Gastrocnemius medialis (tissue), 4 donors: ENCODE data around the gene UTP18. TPM values are rescaled to one million over a fixed set of nuclear protein-coding genes. Genes with fewer than 3 reads are reported as not detected.
"Not testable (repeated sequence)": the region's sequence is repeated elsewhere in the genome, so short reads cannot be mapped to it uniquely, and the experiment has no call there.

ENCODE experiments used
- ATAC-seq, 2 donors: fragments of 150-250 bp; one replicate each; pipeline ENCODE4 v1.9.1; 2016
- DNase-seq, 2 donors: peaks; one replicate each; pipeline ENCODE4 v3.0.0-alpha.2; 2019
- H3K27ac ChIP-seq, 4 donors: fragments of 200-600 bp; sonication (generic); 1 replicate in 1 of 4; 2 replicates in 3 of 4; pipeline ENCODE4 v1.5.1; 2016 to 2018; ENCODE audit warnings: mild to moderate bottlenecking in 2 of 4, moderate library complexity in 1 of 4
- H3K27me3 ChIP-seq, 3 donors: fragments of 200-600 bp; sonication (generic) in 2 of 3; 1 replicate in 1 of 3; 2 replicates in 2 of 3; pipeline versions ENCODE4 v1.5.1 to v1.6.0; 2016 to 2019; ENCODE audit warnings: mild to moderate bottlenecking in 1 of 3, moderate library complexity in 1 of 3
- H3K36me3 ChIP-seq, 2 donors: fragments of 200-600 bp; sonication (generic) in 1 of 2; one replicate each; pipeline ENCODE4 v1.5.1; 2017 to 2018
- H3K4me1 ChIP-seq, 2 donors: fragments of 200-600 bp; sonication (generic) in 1 of 2; one replicate each; pipeline ENCODE4 v1.5.1; 2016 to 2017; ENCODE audit warnings: mild to moderate bottlenecking in 2 of 2
- H3K4me3 ChIP-seq, 4 donors: fragments of 200-600 bp; sonication (generic) in 3 of 4; 1 replicate in 1 of 4; 2 replicates in 3 of 4; pipeline ENCODE4 v1.5.1; 2016 to 2019; ENCODE audit warnings: mild to moderate bottlenecking in 2 of 4
- H3K9me3 ChIP-seq, 3 donors: fragments of 200-600 bp; sonication (generic) in 2 of 3; 1 replicate in 1 of 3; 2 replicates in 2 of 3; pipeline ENCODE4 v1.5.1; 2016 to 2019
- POLR2A ChIP-seq, 2 donors: fragments of 450-650 bp; IDR thresholded peaks; one replicate each; pipeline ENCODE4 v1.6.1; 2017; ENCODE audit warnings: antibody characterized with exemption in 2 of 2, mild to moderate bottlenecking in 2 of 2, moderate library complexity in 2 of 2
- in situ Hi-C, 4 donors: fragments of 200-750 bp; cut with MboI; loops; one replicate each; pipeline versions ENCODE4 v1.15.0 to v1.8.0; 2017; ENCODE audit warnings: low sequenced_read_pairs in 4 of 4
- intact Hi-C: fragments of 100-400 bp; cut with DNase I; formaldehyde crosslinking; loops from one replicate; pipeline ENCODE4 v1.15.1; 2023; ENCODE audit warnings: low total_unique reads
- total RNA-seq, 4 donors: library from RNA; depleted of rRNA; stranded (reverse); fragments of >200 nt; gene quantifications; one replicate each; pipeline versions ENCODE4 v1.1.0 to v1.2.3, GENCODE V29; 2016
- TF ChIP-seq, protein P1 (sequence below), 5 experiments: fragments of 450-650 bp in 3 of 5; fragments of 200-600 bp in 2 of 5; sonication (generic) in 2 of 5; IDR thresholded peaks in 4 of 5; conservative IDR thresholded peaks in 1 of 5; 1 replicate in 4 of 5; 2 replicates in 1 of 5; pipeline ENCODE4 v1.5.1; 2016 to 2019; ENCODE audit warnings: antibody characterized with exemption in 5 of 5, mild to moderate bottlenecking in 3 of 5, moderate library complexity in 3 of 5

Gene UTP18
- total RNA-seq, 4 donors from 2014 or later, result 19.0 to 29.9 (median 21.4) TPM

DNA sequence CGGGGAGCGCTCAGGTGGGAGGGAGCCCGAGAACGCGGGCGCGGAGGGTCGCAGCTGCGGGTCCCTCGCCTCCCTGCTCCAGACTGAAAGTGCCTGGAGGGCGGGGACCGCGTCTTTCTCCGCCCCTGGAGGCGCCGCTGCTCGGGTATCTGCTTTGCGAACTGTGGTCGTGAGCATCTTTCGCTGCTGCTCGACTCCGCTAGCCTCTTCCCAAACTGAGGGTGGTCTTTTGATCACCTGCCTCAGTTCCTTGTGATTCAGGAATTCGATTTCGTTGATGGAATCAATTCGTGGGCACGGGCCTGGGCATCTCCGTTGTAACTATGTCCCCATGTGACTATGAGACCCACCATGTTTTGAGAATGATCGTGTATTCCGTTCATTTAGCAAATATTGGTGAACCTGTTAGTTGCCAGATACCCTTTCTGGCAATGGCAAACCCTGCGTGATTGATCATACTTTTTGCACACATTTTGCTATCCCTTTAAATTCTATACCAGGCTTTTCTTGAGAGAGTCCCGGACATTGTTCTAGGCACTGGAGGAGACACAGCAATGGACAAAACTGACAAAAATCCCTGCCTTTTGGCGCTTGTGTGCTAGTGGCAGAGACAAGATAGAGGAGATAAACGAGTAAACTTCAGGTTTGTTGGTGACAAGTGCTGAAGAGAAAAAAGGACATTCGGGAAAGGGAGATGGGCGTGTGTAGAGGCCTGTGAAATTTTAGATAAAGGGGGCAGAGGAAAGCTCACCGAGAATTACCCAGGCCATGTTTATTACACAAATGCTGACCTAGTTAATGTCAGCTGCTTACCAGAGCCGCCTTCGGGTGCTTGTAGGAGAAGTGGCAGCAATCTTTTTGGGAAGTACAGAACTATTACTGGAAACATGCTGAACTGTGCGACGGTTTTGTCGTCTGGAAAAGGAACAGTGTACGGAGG, 948 bp downstream of the UTP18 start:
- in situ Hi-C loops, result no loop called here
- ATAC-seq, result no peak
- H3K9me3 ChIP-seq, result no peaks in the 10 kb centered on the region

DNA sequence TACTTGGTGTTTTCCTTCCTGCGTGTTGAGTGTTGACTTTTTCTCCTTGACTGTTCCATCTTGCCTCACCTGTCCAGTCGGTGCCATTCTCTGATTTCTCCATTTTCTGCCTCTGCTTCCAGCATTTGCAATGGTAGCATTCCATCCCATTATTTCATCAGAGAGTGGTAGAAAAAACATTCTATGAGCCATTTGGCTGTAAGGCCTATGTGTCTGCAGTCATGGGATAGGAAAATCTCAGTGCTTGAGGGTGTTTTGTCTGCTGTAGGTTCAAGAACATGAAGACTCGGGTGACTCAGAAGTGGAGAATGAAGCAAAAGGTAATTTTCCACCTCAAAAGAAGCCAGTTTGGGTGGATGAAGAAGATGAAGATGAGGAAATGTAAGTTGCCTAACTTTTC, 2.7 kb downstream of the UTP18 start:
- intact Hi-C loops, result loop anchor here (5.0 kb wide), 1 partner anchor 111 kb away; the partner anchor contains the start of gene NME1
- H3K36me3 ChIP-seq, result peaks cover 0 to 25% of the 10 kb centered on the region in 2 donors
- no peak for ATAC-seq
- DNase-seq, result no peak
- H3K27me3 ChIP-seq, result no peaks in the 10 kb centered on the region
- in situ Hi-C loops, result no loop called here
- peaks cover 24 to 26% of the 10 kb centered on the region in 2 donors for H3K4me1 ChIP-seq
- H3K9me3 ChIP-seq, result no peaks in the 10 kb centered on the region
- no peak overlapping the region for H3K27ac ChIP-seq
- H3K4me3 ChIP-seq, result no peak overlapping the region
- TF ChIP-seq POLR2A (IDR thresholded peaks at IDR 0.05), result no peak
- TF ChIP-seq, protein P1, sequence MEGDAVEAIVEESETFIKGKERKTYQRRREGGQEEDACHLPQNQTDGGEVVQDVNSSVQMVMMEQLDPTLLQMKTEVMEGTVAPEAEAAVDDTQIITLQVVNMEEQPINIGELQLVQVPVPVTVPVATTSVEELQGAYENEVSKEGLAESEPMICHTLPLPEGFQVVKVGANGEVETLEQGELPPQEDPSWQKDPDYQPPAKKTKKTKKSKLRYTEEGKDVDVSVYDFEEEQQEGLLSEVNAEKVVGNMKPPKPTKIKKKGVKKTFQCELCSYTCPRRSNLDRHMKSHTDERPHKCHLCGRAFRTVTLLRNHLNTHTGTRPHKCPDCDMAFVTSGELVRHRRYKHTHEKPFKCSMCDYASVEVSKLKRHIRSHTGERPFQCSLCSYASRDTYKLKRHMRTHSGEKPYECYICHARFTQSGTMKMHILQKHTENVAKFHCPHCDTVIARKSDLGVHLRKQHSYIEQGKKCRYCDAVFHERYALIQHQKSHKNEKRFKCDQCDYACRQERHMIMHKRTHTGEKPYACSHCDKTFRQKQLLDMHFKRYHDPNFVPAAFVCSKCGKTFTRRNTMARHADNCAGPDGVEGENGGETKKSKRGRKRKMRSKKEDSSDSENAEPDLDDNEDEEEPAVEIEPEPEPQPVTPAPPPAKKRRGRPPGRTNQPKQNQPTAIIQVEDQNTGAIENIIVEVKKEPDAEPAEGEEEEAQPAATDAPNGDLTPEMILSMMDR (IDR thresholded peaks at IDR 0.05 in 4 of 5, conservative IDR thresholded peaks at IDR 0.05 in 1 of 5), result no peak

More for the DNA sequence above, 948 bp downstream of the UTP18 start:
- H3K4me3 ChIP-seq, result peak overlapping the region; percentile 72 to 99 (median 94)
- peak overlapping the region; percentile 89 to 99 (median 96) for H3K27ac ChIP-seq
- TF ChIP-seq, protein P1 (IDR thresholded peaks at IDR 0.05 in 4 of 5, conservative IDR thresholded peaks at IDR 0.05 in 1 of 5), result no peak
- H3K4me1 ChIP-seq, result peaks cover 39 to 41% of the 10 kb centered on the region in 2 donors
- DNase-seq, result no peak
- H3K27me3 ChIP-seq, result no peaks in the 10 kb centered on the region
- intact Hi-C loops, result loop anchor here (2.0 to 5.0 kb wide), 2 partner anchors 94 to 109 kb away; partner anchors contain the start of genes NME1 and NME2
- peaks cover 0 to 8% of the 10 kb centered on the region in 2 donors for H3K36me3 ChIP-seq

DNA sequence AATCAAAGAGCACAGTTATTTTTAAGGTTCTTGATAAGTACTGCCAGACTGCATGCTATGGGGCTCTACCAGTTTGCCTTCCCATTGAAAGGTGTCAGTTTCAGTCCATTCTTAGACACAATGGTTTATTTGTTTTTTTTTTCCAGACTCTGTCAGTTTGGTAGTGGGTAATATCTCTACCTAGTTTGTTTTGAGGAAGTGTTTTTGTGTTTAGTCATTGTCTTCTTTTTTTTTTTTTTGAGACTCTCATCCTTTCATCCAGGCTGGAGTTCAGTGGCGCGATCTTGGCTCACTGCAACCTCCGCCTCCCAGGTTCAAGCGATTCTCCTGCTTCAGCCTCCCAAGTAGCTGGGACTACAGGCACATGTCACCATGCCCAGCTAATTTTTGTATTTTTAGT, 4.1 kb downstream of the UTP18 start:
- H3K9me3 ChIP-seq, H3K4me3 ChIP-seq, H3K27ac ChIP-seq, in situ Hi-C loops, DNase-seq, H3K27me3 ChIP-seq, ATAC-seq: not testable (repeated sequence)
- intact Hi-C loops, result loop anchor here (5.0 kb wide), 1 partner anchor 112 kb away; the partner anchor contains the start of gene NME1
- peaks cover 10 to 13% of the 10 kb centered on the region in 2 donors for H3K4me1 ChIP-seq
- peaks cover 4 to 40% of the 10 kb centered on the region in 2 donors for H3K36me3 ChIP-seq

DNA sequence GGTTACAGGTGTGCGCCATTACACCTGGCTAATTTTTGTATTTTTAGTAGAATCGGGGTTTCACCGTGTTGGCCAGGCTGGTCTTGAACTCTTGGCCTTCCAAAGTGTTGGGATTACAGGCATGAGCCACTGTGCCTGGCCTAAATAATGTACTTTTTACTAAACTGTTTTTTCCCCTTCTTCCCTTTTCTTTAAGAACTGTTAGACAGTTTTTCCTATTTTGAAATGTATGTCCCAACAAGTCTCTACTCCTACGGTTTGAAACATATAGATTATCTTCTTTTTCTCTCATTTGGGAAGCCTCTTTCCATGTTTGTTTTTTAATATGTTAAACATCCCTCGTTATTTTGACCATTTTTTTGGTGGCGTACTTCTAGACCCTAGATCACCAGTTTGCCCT, 9.6 kb downstream of the UTP18 start:
- in situ Hi-C loops, result no loop called here
- no peaks in the 10 kb centered on the region for H3K4me1 ChIP-seq

DNA sequence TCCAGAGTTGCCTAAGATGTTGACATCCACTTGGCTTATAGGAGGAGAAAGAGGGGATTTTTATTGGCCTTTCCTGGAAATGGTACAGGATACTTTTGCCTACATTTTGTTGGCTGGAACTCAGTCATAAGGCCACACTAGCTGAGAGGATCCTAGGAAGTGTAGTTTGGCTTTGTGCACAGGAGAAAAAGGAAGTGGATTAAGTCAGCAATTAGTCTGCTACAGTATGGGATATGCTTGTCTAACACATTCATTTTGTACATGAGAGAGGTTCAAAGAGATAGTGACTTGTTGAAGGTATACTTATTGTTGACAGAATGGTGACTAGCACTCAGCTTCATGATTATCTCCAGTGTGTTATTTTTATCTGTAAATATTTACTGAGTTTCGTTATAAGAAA, 10.3 kb downstream of the UTP18 start:
- intact Hi-C loops, result no loop called here
- no peak for TF ChIP-seq POLR2A (IDR thresholded peaks at IDR 0.05)
- TF ChIP-seq, protein P1 (IDR thresholded peaks at IDR 0.05 in 4 of 5, conservative IDR thresholded peaks at IDR 0.05 in 1 of 5), result no peak
- H3K36me3 ChIP-seq, result peaks cover 4 to 73% of the 10 kb centered on the region in 2 donors

More for the DNA sequence above, 9.6 kb downstream of the UTP18 start:
- Histone ChIP-seq H3K36me3 (peaks cover 4 to 68% of the 10 kb centered on the region in 2 donors), H3K9me3 (no peaks in the 10 kb centered on the region), H3K27me3 (no peaks in the 10 kb centered on the region), H3K4me3 (no peak overlapping the region), H3K27ac (no peak overlapping the region)
- ATAC-seq (no peak), DNase-seq (no peak)
- intact Hi-C loops, result no loop called here
- TF ChIP-seq, protein P1 (IDR thresholded peaks at IDR 0.05 in 4 of 5, conservative IDR thresholded peaks at IDR 0.05 in 1 of 5), result no peak
- TF ChIP-seq POLR2A (IDR thresholded peaks at IDR 0.05), result no peak

More for the DNA sequence above, 10.3 kb downstream of the UTP18 start:
- in situ Hi-C loops, result no loop called here
- DNase-seq (no peak), ATAC-seq (no peak)
- Histone ChIP-seq H3K9me3 (no peaks in the 10 kb centered on the region), H3K4me3 (no peak overlapping the region), H3K27ac (no peak overlapping the region), H3K4me1 (no peaks in the 10 kb centered on the region), H3K27me3 (no peaks in the 10 kb centered on the region)
